OCI-LY7 (cell line): ENCODE data around the gene INTU. TPM values are rescaled to one million over a fixed set of nuclear protein-coding genes. Genes with fewer than 3 reads are reported as not detected.

Experiments
- BruUV-seq: library from RNA; stranded (reverse); fragments of 400-500 nt; replicated peaks from 2 replicates; lab custom pipeline; 2021; lab: Mats Ljungman, UMichigan
- CTCF ChIA-PET: fragments of 300-600 bp; sonication (Branson Sonifier 250); formaldehyde crosslinking; loops from one replicate; lab custom pipeline; 2022; ENCODE audit warnings: antibody characterized with exemption; ENCODE audit not compliant: unreplicated experiment; lab: Charles Lee
- POLR2A ChIA-PET: fragments of 300-600 bp; sonication (Branson Sonifier 250); formaldehyde crosslinking; loops from one replicate; lab custom pipeline; 2022; ENCODE audit warnings: antibody characterized with exemption; lab: Charles Lee
- DNase-seq: peaks from one replicate; pipeline ENCODE4 v3.0.0-alpha.2; 2015; ENCODE audit warnings: low spot score
- H2AFZ ChIP-seq: fragments of 200-600 bp; sonication (generic), shearing (Covaris generic); 2 replicates; pipeline ENCODE4 v1.6.1; 2014; ENCODE audit warnings: mild to moderate bottlenecking, antibody characterized with exemption, low read length, moderate library complexity
- H3K27ac ChIP-seq: fragments of 200-600 bp; sonication (generic); 2 replicates; pipeline ENCODE4 v1.5.1; 2014; ENCODE audit warnings: mixed run types, low read depth, mild to moderate bottlenecking, moderate library complexity, low read length, inconsistent platforms; ENCODE audit not compliant: poor library complexity, severe bottlenecking
- H3K36me3 ChIP-seq: fragments of 200-600 bp; sonication (generic); 2 replicates; pipeline ENCODE4 v1.6.1; 2014; ENCODE audit warnings: mild to moderate bottlenecking, antibody characterized with exemption, low read length, moderate library complexity, mixed read lengths; ENCODE audit not compliant: insufficient read depth
- H3K4me1 ChIP-seq: fragments of 200-600 bp; sonication (generic); 2 replicates; pipeline ENCODE4 v1.5.1; 2014; ENCODE audit warnings: mild to moderate bottlenecking, low read length; ENCODE audit not compliant: insufficient read depth, poor library complexity, severe bottlenecking
- H3K4me2 ChIP-seq: fragments of 200-600 bp; sonication (generic); 2 replicates; pipeline ENCODE4 v1.6.1; 2014; ENCODE audit warnings: mild to moderate bottlenecking, low read length
- H3K4me3 ChIP-seq: fragments of 200-600 bp; sonication (generic); 2 replicates; pipeline ENCODE4 v1.5.1; 2014; ENCODE audit warnings: mild to moderate bottlenecking, low read depth, low read length; ENCODE audit not compliant: poor library complexity, severe bottlenecking
- H3K79me2 ChIP-seq: fragments of 200-600 bp; sonication (generic); 2 replicates; pipeline ENCODE4 v1.6.1; 2016; ENCODE audit warnings: low read depth, mild to moderate bottlenecking, low read length, moderate library complexity, mixed read lengths; ENCODE audit not compliant: insufficient read depth
- H3K9me2 ChIP-seq: fragments of 200-600 bp; sonication (generic); 2 replicates; pipeline ENCODE4 v1.6.1; 2016; ENCODE audit warnings: mild to moderate bottlenecking, low read length, mixed read lengths; ENCODE audit not compliant: insufficient read depth
- H3K9me3 ChIP-seq: fragments of 200-600 bp; sonication (generic); 2 replicates; pipeline ENCODE4 v1.6.1; 2014; ENCODE audit warnings: mild to moderate bottlenecking, mixed run types, low read length, mixed read lengths
- H4K20me1 ChIP-seq: fragments of 200-600 bp; sonication (generic); 2 replicates; pipeline ENCODE4 v1.6.1; 2014; ENCODE audit warnings: mild to moderate bottlenecking, antibody characterized with exemption, low read length, moderate library complexity, mixed read lengths; ENCODE audit not compliant: insufficient read depth
- EZH2phosphoT487 ChIP-seq: fragments of 200-600 bp; sonication (generic); IDR thresholded peaks from 2 replicates; pipeline ENCODE4 v1.6.1; 2018; ENCODE audit warnings: low read depth, borderline replicate concordance, mild to moderate bottlenecking, mixed run types, antibody characterized with exemption, low read length, moderate library complexity, mixed read lengths
- intact Hi-C: fragments of 100-400 bp; cut with micrococcal nuclease; formaldehyde crosslinking; loops from one replicate; pipeline ENCODE4 v1.10.0; 2022; ENCODE audit not compliant: unreplicated experiment
- total RNA-seq, 2 experiments: library from RNA; depleted of rRNA in 1 of 2; stranded (reverse); fragments of >200 nt in 1 of 2; shearing (Covaris generic) in 1 of 2; gene quantifications; 2 replicates each; pipeline ENCODE4 v1.2.3, GENCODE V29; 2014 to 2022
- TF ChIP-seq, protein P1 (sequence below): fragments of 200-600 bp; sonication (generic); conservative IDR thresholded peaks from 2 replicates; pipeline ENCODE4 v1.5.1; 2014; ENCODE audit warnings: mild to moderate bottlenecking, antibody characterized with exemption, low read length, moderate library complexity, mixed read lengths

The INTU gene
- total RNA-seq, 2 experiments from 2014 or later, result not detected

DNA sequence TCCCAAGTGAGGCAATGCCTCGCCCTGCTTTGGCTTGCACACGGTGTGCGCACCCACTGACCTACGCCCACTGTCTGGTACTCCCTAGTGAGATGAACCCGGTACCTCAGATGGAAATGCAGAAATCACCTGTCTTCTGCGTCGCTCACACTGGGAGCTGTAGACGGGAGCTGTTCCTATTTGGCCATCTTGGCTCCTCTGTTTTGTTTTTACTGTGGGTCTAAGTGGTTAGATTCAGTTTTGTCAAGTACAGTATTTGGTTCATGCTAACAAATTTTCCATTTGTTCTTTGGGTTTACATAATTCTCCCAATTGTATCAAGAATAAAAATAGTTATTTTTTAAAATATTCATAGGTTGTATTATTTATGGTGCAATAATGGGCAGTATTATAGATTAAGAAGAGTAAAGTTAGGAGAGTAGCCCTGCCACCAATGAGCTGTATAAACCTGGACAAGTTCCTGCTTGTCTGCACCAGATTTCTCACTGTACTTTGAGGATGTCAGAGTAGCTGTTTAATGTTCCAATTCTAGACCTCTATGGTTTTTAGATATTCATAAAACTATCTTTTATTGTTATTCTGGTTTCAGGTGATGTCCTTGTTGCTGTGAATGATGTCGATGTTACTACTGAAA lies 23.4 kb downstream of the INTU start:
- no peak for TF ChIP-seq EZH2phosphoT487
- TF ChIP-seq, protein P1, sequence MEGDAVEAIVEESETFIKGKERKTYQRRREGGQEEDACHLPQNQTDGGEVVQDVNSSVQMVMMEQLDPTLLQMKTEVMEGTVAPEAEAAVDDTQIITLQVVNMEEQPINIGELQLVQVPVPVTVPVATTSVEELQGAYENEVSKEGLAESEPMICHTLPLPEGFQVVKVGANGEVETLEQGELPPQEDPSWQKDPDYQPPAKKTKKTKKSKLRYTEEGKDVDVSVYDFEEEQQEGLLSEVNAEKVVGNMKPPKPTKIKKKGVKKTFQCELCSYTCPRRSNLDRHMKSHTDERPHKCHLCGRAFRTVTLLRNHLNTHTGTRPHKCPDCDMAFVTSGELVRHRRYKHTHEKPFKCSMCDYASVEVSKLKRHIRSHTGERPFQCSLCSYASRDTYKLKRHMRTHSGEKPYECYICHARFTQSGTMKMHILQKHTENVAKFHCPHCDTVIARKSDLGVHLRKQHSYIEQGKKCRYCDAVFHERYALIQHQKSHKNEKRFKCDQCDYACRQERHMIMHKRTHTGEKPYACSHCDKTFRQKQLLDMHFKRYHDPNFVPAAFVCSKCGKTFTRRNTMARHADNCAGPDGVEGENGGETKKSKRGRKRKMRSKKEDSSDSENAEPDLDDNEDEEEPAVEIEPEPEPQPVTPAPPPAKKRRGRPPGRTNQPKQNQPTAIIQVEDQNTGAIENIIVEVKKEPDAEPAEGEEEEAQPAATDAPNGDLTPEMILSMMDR, result no peak
- Histone ChIP-seq H3K4me3 (no peak overlapping the region), H3K27ac (no peak overlapping the region), H3K36me3 (no peaks in the 10 kb centered on the region), H3K4me1 (no peaks in the 10 kb centered on the region), H3K4me2 (no peak overlapping the region), H2AFZ (no peak overlapping the region), H3K79me2 (no peaks in the 10 kb centered on the region), H3K9me3 (no peaks in the 10 kb centered on the region), H3K9me2 (no peaks in the 10 kb centered on the region), H4K20me1 (no peaks in the 10 kb centered on the region)
- DNase-seq, result no peak
- CTCF ChIA-PET, result no interaction called here
- no TSS peak for BruUV-seq
- POLR2A ChIA-PET, result interaction anchor here (0.7 to 1.0 kb wide), 3 partner anchors 11 to 17 kb away, joined by 3 read pairs; no protein-coding TSS in a partner anchor
- intact Hi-C loops, result no loop called here

DNA sequence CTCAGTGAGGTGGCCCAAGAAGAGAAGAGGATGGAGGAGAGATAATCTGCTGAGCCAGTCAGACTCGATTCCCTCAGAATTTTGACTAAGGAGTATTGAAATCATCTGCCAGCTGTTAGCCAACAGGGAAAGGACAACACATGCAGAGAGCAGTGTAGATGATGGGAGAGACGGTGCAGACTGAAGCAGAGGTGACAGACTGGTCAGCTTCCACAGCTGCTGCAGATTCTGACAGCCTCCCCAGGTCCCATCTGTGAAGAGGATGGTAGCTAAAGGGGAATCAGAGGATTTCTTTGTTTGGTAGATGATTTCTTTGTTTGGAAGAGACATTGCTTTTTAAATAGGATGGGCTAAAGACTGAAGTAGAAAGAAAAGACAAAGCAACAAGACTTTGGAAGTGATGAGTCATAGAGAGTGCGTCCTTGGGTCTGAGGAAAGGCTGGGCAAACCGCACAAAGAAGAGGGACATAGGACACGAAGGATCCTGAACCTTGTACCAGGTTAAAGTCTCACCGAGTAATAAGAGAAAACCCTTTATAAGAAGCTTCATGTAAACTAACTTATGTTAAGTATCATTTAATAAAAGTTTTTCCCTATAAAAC lies 27.6 kb downstream of the INTU start:
- DNase-seq, result no peak
- intact Hi-C loops, result no loop called here
- no peaks in the 10 kb centered on the region for H3K9me3 ChIP-seq
- no TSS peak for BruUV-seq
- H4K20me1 ChIP-seq, result no peaks in the 10 kb centered on the region
- no peaks in the 10 kb centered on the region for H3K9me2 ChIP-seq
- no peaks in the 10 kb centered on the region for H3K36me3 ChIP-seq
- H3K4me1 ChIP-seq, result no peaks in the 10 kb centered on the region
- no peak overlapping the region for H3K27ac ChIP-seq
- H3K79me2 ChIP-seq, result no peaks in the 10 kb centered on the region
- no peak overlapping the region for H2AFZ ChIP-seq
- ChIA-PET POLR2A (interaction anchor here (0.6 kb wide), 1 partner anchor 498 kb away, joined by 3 read pairs; no protein-coding TSS in a partner anchor), CTCF (no interaction called here)
- H3K4me3 ChIP-seq, result no peak overlapping the region
- H3K4me2 ChIP-seq, result no peak overlapping the region
- TF ChIP-seq EZH2phosphoT487, result no peak
- TF ChIP-seq, protein P1, result no peak

DNA sequence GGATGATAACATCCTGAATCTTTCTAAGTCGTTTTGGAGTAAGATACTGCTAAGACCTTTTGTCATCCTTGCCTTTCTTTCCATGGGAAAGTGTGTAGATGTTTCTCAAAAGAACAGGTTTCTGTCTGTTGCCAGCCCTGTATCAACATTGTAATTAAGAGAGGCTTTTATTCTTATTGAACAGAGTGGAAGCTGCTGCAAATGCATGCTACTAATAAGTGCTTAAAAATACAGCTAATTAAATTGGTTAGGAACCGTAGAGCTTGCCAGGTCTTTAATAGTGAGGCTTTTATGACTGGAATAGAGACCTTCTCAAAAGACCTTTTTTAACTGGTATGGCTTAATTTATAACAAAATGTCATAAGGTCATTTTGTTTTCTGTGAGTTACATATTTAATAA lies 34.4 kb downstream of the INTU start:
- H3K4me2 ChIP-seq, result no peak overlapping the region
- no peak for TF ChIP-seq EZH2phosphoT487
- H3K27ac ChIP-seq, result no peak overlapping the region
- H3K9me2 ChIP-seq, result no peaks in the 10 kb centered on the region
- H2AFZ ChIP-seq, result no peak overlapping the region
- no peak overlapping the region for H3K4me3 ChIP-seq
- intact Hi-C loops, result no loop called here
- no peaks in the 10 kb centered on the region for H3K36me3 ChIP-seq
- ChIA-PET CTCF (no interaction called here), POLR2A (interaction anchor here (1.0 kb wide), 1 partner anchor 11 kb away, joined by 3 read pairs; no protein-coding TSS in a partner anchor)
- DNase-seq, result no peak
- no TSS peak for BruUV-seq
- no peaks in the 10 kb centered on the region for H4K20me1 ChIP-seq
- no peaks in the 10 kb centered on the region for H3K9me3 ChIP-seq
- no peaks in the 10 kb centered on the region for H3K79me2 ChIP-seq
- no peaks in the 10 kb centered on the region for H3K4me1 ChIP-seq
